Testis (tissue), 3 donors: ENCODE data around the gene ELF3. TPM values are rescaled to one million over a fixed set of nuclear protein-coding genes. Genes with fewer than 3 reads are reported as not detected.

Source experiments
- DNase-seq: peaks from one replicate; pipeline ENCODE4 v3.0.0-alpha.2; 2019
- H3K27ac ChIP-seq, 2 donors: fragments of 200-600 bp; sonication (generic); one replicate each; pipeline ENCODE4 v1.5.1; 2019
- H3K27me3 ChIP-seq: fragments of 200-600 bp; sonication (generic); one replicate; pipeline ENCODE4 v1.5.1; 2019
- H3K36me3 ChIP-seq: fragments of 200-600 bp; sonication (generic); one replicate; pipeline ENCODE4 v1.5.1; 2017; ENCODE audit warnings: low read depth; ENCODE audit errors: missing control alignments
- H3K4me1 ChIP-seq: fragments of 200-600 bp; sonication (generic); one replicate; pipeline ENCODE4 v1.5.1; 2019
- H3K4me3 ChIP-seq, 2 donors: fragments of 200-600 bp; sonication (generic); one replicate each; pipeline ENCODE4 v1.5.1; 2017 to 2019
- H3K9me3 ChIP-seq: fragments of 200-600 bp; sonication (generic); one replicate; pipeline ENCODE4 v1.5.1; 2017
- POLR2A ChIP-seq: fragments of 450-650 bp; IDR thresholded peaks from one replicate; pipeline ENCODE4 v1.6.1; 2017; ENCODE audit warnings: antibody characterized with exemption, mild to moderate bottlenecking, moderate library complexity
- WGBS, 2 donors: methylation state at CpG; one replicate each; pipeline ENCODE4 v1.1.5; 2018; 5-methylcytosine and 5-hydroxymethylcytosine counted together
- intact Hi-C: fragments of 100-400 bp; cut with DNase I; formaldehyde crosslinking; loops from one replicate; pipeline ENCODE4 v1.15.1; 2023; ENCODE audit warnings: low total_unique reads
- polyA plus RNA-seq: library from polyadenylated mRNA; stranded (reverse); fragments of 350-450 nt; fragmentation: Illumina TruSeq; extraction: RNeasy Lipid Tissue Mini Kit (QIAGEN cat#74804); gene quantifications from one replicate; pipeline ENCODE4 v1.2.3, GENCODE V29; 2014; ENCODE audit warnings: low read depth, low replicate concordance; ENCODE audit not compliant: insufficient read depth
- total RNA-seq, 2 donors: library from RNA; depleted of rRNA; stranded (reverse); fragments of >200 nt; gene quantifications; one replicate each; pipeline ENCODE4 v1.2.3, GENCODE V29; 2016
- TF ChIP-seq, protein P1 (sequence below), 3 experiments: fragments of 450-650 bp in 2 of 3; fragments of 200-600 bp in 1 of 3; sonication (generic) in 1 of 3; IDR thresholded peaks; one replicate each; pipeline ENCODE4 v1.5.1; 2016 to 2019; ENCODE audit warnings: antibody characterized with exemption in 3 of 3, mild to moderate bottlenecking in 2 of 3, moderate library complexity in 1 of 3

ELF3 gene
- total and polyA plus RNA-seq, 3 donors from 2014 or later: 0.43 to 3.3 (median 0.79) TPM

DNA sequence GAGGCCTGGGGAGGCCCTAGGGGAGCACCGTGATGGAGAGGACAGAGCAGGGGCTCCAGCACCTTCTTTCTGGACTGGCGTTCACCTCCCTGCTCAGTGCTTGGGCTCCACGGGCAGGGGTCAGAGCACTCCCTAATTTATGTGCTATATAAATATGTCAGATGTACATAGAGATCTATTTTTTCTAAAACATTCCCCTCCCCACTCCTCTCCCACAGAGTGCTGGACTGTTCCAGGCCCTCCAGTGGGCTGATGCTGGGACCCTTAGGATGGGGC lies 5.2 kb downstream of the ELF3 start:
- DNase-seq: no peak
- Histone ChIP-seq H3K27me3 (no peaks in the 10 kb centered on the region), H3K9me3 (no peaks in the 10 kb centered on the region), H3K4me3 (no peak overlapping the region), H3K4me1 (no peaks in the 10 kb centered on the region), H3K36me3 (no peaks in the 10 kb centered on the region), H3K27ac (no peak overlapping the region)
- intact Hi-C loops: no loop called here
- no peak for TF ChIP-seq POLR2A
- TF ChIP-seq, protein P1, sequence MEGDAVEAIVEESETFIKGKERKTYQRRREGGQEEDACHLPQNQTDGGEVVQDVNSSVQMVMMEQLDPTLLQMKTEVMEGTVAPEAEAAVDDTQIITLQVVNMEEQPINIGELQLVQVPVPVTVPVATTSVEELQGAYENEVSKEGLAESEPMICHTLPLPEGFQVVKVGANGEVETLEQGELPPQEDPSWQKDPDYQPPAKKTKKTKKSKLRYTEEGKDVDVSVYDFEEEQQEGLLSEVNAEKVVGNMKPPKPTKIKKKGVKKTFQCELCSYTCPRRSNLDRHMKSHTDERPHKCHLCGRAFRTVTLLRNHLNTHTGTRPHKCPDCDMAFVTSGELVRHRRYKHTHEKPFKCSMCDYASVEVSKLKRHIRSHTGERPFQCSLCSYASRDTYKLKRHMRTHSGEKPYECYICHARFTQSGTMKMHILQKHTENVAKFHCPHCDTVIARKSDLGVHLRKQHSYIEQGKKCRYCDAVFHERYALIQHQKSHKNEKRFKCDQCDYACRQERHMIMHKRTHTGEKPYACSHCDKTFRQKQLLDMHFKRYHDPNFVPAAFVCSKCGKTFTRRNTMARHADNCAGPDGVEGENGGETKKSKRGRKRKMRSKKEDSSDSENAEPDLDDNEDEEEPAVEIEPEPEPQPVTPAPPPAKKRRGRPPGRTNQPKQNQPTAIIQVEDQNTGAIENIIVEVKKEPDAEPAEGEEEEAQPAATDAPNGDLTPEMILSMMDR (IDR thresholded peaks at IDR 0.05): no peak
- WGBS, 2 donors: 50 to 75% methylated on average over 1 to 3 of the region's 3 CpGs

DNA sequence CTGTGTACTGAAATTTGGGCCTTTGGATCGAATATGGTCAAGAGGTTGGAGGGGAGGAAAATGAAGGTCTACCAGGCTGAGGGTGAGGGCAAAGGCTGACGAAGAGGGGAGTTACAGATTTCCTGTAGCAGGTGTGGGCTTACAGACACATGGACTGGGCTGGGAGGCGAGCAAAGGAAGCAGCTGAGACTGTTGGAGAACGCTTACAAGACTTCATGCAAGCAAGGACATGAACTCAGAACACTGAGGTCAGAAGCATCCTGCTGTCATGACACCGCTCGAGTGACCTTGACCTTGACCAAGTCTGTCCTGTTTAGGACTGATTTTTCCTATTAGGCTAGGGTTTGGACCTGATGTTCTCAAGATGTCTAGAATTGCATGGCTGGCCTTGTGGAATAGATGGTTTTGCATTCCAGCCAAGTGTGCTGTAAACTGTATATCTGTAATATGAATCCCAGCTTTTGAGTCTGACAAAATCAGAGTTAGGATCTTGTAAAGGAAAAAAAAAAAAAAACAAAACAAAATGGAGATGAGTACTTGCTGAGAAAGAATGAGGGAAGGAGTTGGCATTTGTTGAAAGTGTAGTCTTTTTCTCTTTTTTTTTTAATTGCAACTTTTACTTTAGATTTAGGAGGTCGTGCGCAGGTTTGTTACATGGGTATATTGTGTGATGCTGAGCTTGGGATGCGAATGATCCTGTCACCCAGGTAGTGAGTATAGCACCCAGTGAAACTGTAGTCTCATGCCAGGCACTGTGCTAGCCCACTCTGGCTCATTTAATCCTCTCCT lies 5.8 kb downstream of the ELF3 start:
- no peaks in the 10 kb centered on the region for H3K4me1 ChIP-seq
- H3K9me3 ChIP-seq: no peaks in the 10 kb centered on the region
- H3K4me3 ChIP-seq: no peak overlapping the region
- TF ChIP-seq, protein P1 (IDR thresholded peaks at IDR 0.05): no peak
- no peak for TF ChIP-seq POLR2A
- no peaks in the 10 kb centered on the region for H3K36me3 ChIP-seq
- DNase-seq: no peak
- 58 to 64% methylated on average over 9 of the region's 9 CpGs for WGBS, 2 donors
- no peaks in the 10 kb centered on the region for H3K27me3 ChIP-seq
- no peak overlapping the region for H3K27ac ChIP-seq
- intact Hi-C loops: no loop called here

DNA sequence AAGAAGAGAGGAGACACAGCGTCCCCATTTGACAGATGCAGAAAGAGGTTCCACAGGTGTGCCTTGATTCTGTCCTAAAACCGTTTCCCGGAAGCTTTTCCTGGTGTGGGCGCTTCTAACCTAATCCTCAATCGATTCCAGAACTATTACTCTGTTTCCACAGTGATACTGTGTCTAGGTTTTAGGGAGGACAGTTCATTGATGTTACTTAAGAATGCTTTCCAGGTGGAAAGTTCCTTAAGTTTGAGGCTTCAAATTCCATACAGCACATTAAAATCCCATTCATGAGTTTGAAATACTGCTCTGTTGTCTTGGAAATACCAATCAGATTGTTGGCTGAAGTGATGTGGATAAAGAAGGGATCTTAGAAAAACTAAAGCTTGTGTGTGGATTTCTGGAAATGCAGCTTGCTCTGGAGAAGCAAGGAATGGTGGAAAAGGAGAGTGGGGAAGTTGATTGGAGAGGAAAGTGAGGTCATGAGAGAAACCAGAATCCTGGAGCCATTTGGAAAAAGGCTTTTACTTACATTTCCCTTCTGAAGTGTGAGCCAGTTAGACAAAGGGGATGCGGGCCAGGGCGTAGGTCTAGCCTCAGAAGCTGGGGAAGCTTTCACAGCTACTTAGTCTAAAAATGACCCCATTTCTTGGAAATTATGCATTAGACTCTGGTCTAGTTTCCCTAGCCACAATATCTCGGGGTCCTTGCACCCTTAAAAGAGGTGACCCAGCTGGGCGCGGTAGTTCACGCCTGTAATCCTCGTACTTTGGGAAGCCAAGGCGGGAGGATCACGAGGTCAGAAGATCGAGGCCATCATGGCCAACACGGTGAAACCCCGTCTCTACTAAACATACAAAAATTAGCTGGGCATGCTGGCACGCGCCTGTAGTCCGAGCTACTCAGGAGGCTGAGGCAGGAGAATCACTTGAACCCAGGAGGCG lies 6.7 kb downstream of the ELF3 start:
- 93 to 94% methylated on average over 21 of the region's 21 CpGs for WGBS, 2 donors
- DNase-seq: no peak
- Histone ChIP-seq H3K36me3 (no peaks in the 10 kb centered on the region), H3K9me3 (no peaks in the 10 kb centered on the region), H3K4me3 (no peak overlapping the region), H3K27me3 (no peaks in the 10 kb centered on the region), H3K27ac (no peak overlapping the region), H3K4me1 (no peaks in the 10 kb centered on the region)
- TF ChIP-seq, protein P1 (IDR thresholded peaks at IDR 0.05): no peak
- TF ChIP-seq POLR2A: no peak
- intact Hi-C loops: no loop called here

DNA sequence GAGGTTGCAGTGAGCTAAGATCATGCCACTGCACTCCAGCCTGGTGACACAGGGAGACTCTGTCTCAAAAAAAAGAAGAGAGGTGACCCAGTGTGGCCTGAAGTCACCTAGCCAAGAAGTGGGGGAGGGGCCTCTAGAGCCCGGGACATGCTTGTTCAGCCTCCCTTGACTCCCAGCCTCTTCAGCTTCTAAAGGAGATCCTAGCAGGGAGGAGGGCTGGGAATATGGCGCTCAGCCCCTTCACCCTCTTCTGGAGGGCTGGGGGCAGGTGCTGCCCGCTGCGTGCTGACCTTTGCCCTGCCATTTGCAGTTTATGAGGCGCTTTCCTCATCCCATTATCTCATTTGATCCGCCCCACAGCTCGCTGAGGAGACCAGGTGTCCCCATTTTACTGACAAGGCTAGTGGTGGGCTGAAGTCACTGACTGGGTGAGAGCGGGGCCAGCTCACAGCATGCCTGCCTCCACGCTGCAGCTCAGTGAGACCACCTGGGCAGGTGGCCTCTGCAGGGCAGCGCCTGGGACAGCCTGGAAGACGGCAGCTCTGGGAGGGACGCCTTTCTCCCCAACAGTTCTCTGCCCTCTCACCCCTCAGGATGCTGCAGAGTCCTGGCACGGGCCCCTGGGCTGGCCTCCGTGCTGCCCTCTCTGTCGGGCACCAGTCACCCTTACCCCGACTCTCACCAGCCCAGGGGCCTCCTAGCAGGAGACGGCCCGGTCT lies 7.5 kb downstream of the ELF3 start:
- Histone ChIP-seq H3K4me3 (no peak overlapping the region), H3K36me3 (no peaks in the 10 kb centered on the region), H3K27ac (no peak overlapping the region), H3K4me1 (no peaks in the 10 kb centered on the region), H3K9me3 (no peaks in the 10 kb centered on the region), H3K27me3 (no peaks in the 10 kb centered on the region)
- 80 to 84% methylated on average over 16 to 17 of the region's 18 CpGs for WGBS, 2 donors
- no peak for DNase-seq
- TF ChIP-seq, protein P1 (IDR thresholded peaks at IDR 0.05): no peak
- no peak for TF ChIP-seq POLR2A
- intact Hi-C loops: no loop called here
